Measurements from ENCODE around the gene KCTD19. TPM values are rescaled to one million over a fixed set of nuclear protein-coding genes. Genes with fewer than 3 reads are reported as not detected.
"Not testable (repeated sequence)": the region's sequence is repeated elsewhere in the genome, so short reads cannot be mapped to it uniquely, and the experiment has no call there.

Gene KCTD19
- total RNA-seq (2014; rRNA removed; shearing (Covaris generic)), result 0.23 and 0.33 TPM in 2 replicates

GRCh38 chr16:67326472-67327309, at the start of gene KCTD19, which contains the start of gene LRRC36:
TSS of gene KCTD19 (minus strand) at chr16:67326741. CDS start at chr16:67326707, 34 bp downstream.
TSS of gene LRRC36 (plus strand) at chr16:67326815. CDS start at chr16:67326863, 48 bp downstream.
- DNase-seq (ENCODE audit: low read depth), result peak; percentile 70

- not testable (repeated sequence) for DNase-seq (ENCODE audit: low read depth)
Measured at GRCh38 chr16:67376012-67376411, 49.5 kb upstream of the KCTD19 start.

GRCh38 chr16:67372664-67373063, 46.1 kb upstream of the KCTD19 start:
- DNase-seq (ENCODE audit: low read depth), result no peak

- DNase-seq (ENCODE audit: low read depth), result no peak
Measured at GRCh38 chr16:67370661-67371060, 44.1 kb upstream of the KCTD19 start.

GRCh38 chr16:67364600-67365235, 38.2 kb upstream of the KCTD19 start:
- DNase-seq (ENCODE audit: low read depth), result no peak

GRCh38 chr16:67361038-67361437, 34.5 kb upstream of the KCTD19 start:
- DNase-seq (ENCODE audit: low read depth), result no peak

GRCh38 chr16:67359540-67360269, 33.2 kb upstream of the KCTD19 start:
- not testable (repeated sequence) for DNase-seq (ENCODE audit: low read depth)

GRCh38 chr16:67357561-67357960, 31.0 kb upstream of the KCTD19 start:
- no peak for DNase-seq (ENCODE audit: low read depth)

GRCh38 chr16:67356396-67356795, 29.9 kb upstream of the KCTD19 start:
- no peak for DNase-seq (ENCODE audit: low read depth)

GRCh38 chr16:67352463-67352862, 25.9 kb upstream of the KCTD19 start:
- not testable (repeated sequence) for DNase-seq (ENCODE audit: low read depth)

- DNase-seq (ENCODE audit: low read depth), result no peak
Measured at GRCh38 chr16:67350324-67350723, 23.8 kb upstream of the KCTD19 start.

- no peak for DNase-seq (ENCODE audit: low read depth)
Measured at GRCh38 chr16:67349172-67349571, 22.6 kb upstream of the KCTD19 start.

GRCh38 chr16:67346341-67346740, 19.8 kb upstream of the KCTD19 start:
- no peak for DNase-seq (ENCODE audit: low read depth)

- DNase-seq (ENCODE audit: low read depth), result no peak
Measured at GRCh38 chr16:67345401-67345800, 18.9 kb upstream of the KCTD19 start.

- DNase-seq (ENCODE audit: low read depth), result no peak
Measured at GRCh38 chr16:67342616-67343015, 16.1 kb upstream of the KCTD19 start.

- no peak for DNase-seq (ENCODE audit: low read depth)
Measured at GRCh38 chr16:67341250-67341649, 14.7 kb upstream of the KCTD19 start.

- no peak for DNase-seq (ENCODE audit: low read depth)
Measured at GRCh38 chr16:67339453-67339852, 12.9 kb upstream of the KCTD19 start.

GRCh38 chr16:67336648-67337047, 10.1 kb upstream of the KCTD19 start:
- DNase-seq (ENCODE audit: low read depth), result peak; percentile 19

GRCh38 chr16:67336116-67336515, 9.6 kb upstream of the KCTD19 start:
- DNase-seq (ENCODE audit: low read depth), result no peak

- DNase-seq (ENCODE audit: low read depth), result no peak
Measured at GRCh38 chr16:67333315-67333714, 6.8 kb upstream of the KCTD19 start.

GRCh38 chr16:67329901-67330300, 3.4 kb upstream of the KCTD19 start:
- DNase-seq (ENCODE audit: low read depth), result no peak

GRCh38 chr16:67327743-67328142, 1.2 kb upstream of the KCTD19 start:
- no peak for DNase-seq (ENCODE audit: low read depth)

Data from Daoy (cell line).